ENCODE results near the gene LMAN1L. TPM values are rescaled to one million over a fixed set of nuclear protein-coding genes. Genes with fewer than 3 reads are reported as not detected.
A peak's percentile ranks its signal among the peaks of the same experiment; 100 is the strongest.

LMAN1L gene
- polyA plus RNA-seq, 1 donor: not detected

- no peak for DNase-seq (ENCODE audit: low read depth)
These were observed 44.5 kb downstream of the LMAN1L start for GRCh38 chr15:74857082-74857655.

- DNase-seq (ENCODE audit: low read depth): no peak
These were observed 45.2 kb downstream of the LMAN1L start for GRCh38 chr15:74857671-74858368.

DNA sequence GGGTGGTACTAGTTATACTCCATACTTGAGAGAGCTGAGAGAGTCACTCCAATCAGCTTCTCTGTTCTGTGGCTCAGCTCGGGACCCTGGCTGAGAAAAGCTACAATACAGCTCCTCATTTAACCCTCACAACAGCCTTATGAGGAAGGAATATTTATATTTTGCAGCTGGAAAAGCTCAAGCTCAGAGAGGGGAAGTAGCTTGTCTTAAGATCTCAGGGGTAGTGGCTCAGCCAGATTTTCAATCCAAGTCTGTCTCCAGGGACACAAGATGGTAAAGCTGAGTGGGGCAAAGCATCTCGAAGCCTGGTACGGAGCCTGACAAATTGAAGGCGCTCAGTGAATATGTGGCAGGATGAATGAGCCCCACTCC lies 45.7 kb downstream of the LMAN1L start:
- no peak for DNase-seq (ENCODE audit: low read depth)

- DNase-seq (ENCODE audit: low read depth): no peak
These were observed 50.8 kb downstream of the LMAN1L start for GRCh38 chr15:74863239-74864056.

DNA sequence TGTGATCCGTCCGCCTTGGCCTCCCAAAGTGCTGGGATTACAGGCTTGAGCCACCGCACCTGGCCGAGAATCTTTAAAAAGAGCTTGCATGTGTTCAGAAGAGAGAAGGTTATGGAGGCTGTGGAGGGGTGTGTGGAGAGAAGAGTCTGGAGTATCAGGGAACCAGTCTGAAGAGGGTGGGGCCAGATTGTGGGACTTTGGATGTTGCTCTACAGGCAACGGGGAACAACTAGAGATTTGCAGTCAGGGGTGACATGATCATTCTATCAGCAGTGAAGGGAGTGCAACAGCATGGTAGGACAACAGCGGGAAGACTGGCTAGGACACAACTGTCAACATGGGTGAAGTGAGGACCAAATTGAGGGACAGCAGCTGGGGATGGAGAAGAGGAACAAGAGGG lies 51.7 kb downstream of the LMAN1L start:
- no peak for DNase-seq (ENCODE audit: low read depth)

DNA sequence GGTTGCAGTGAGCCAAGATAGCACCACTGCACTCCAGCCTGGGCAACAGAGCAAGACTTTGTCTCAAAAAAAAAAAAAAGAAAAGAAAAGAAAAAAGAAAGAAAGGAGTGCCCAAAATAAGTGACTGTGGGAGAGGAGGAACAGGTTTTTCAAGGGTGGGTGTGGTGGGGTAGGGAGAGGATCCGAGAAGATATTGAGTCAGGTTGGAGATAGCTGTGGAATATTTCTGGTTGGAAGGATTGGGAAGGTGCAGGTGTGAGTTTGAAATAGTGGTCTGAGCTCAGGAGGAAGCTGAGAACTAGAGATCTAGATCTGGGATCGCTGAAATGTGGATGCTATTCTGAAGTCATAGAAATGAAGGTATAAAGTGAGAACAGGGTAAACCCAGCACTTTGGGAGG lies 52.7 kb downstream of the LMAN1L start:
- no peak for DNase-seq (ENCODE audit: low read depth)

DNA sequence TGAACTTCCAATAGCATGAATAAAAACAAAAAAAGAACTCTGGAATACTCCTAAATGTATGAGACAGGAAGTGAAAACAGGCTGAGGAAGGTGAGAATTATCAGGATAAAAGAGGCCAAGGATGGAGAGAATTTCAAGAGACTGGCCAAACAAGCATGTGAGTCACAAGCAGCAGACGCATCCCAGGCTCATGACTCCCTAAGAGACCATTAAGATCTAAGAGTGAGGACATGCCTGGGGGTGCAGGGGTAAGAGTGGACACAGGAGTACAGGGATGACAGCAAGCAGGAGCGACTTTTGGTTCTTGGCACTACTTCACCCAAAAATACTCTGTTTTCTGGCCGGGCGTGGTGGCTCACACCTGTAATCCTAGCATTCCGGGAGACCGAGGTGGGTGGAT lies 53.5 kb downstream of the LMAN1L start:
- no peak for DNase-seq (ENCODE audit: low read depth)

- DNase-seq (ENCODE audit: low read depth): no peak
These were observed 54.9 kb downstream of the LMAN1L start for GRCh38 chr15:74867466-74868038.

DNA sequence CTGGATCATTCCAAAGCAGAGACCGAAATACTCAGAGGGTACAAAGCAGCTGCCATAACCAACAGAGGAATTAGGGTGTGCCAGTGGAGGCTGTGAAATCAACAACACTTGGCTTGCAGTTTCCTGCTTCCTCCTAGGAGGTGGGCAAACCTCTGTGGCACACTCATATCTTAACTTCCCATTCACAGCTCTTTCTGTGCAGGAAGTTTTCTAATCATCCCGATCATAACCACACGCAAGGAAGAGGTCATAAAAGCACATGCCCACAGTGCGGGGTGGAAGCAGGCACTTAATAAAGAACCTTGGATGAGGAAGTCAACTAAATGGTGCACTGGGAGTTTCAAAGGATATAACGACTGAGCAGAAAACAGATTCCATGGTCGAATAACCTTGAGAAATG lies 55.4 kb downstream of the LMAN1L start:
- no peak for DNase-seq (ENCODE audit: low read depth)

- DNase-seq (ENCODE audit: low read depth): no peak
These were observed 56.7 kb downstream of the LMAN1L start for GRCh38 chr15:74869372-74869725.

GRCh38 chr15:74869726-74870407 lies 57.2 kb downstream of the LMAN1L start:
- DNase-seq (ENCODE audit: low read depth): no peak

- no peak for DNase-seq (ENCODE audit: low read depth)
These were observed 58.0 kb downstream of the LMAN1L start for GRCh38 chr15:74870436-74871215.

DNA sequence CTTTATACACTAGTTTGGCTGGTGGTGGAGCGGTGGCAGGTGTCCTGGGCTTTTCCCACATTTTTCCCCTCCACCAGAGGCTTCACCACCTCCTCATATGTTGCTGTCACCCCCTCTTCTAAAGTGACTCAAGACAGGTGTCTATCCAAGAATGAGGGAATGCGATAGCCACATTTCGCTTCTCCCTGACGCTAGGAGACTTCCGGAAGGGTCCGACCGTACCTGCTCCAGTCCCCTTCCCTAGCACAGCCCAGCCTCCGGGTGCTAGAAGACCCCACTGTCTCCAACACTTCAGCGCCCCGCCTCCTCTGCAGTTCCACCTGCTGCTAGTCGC lies 60.0 kb downstream of the LMAN1L start:
- DNase-seq (ENCODE audit: low read depth): no peak

DNA sequence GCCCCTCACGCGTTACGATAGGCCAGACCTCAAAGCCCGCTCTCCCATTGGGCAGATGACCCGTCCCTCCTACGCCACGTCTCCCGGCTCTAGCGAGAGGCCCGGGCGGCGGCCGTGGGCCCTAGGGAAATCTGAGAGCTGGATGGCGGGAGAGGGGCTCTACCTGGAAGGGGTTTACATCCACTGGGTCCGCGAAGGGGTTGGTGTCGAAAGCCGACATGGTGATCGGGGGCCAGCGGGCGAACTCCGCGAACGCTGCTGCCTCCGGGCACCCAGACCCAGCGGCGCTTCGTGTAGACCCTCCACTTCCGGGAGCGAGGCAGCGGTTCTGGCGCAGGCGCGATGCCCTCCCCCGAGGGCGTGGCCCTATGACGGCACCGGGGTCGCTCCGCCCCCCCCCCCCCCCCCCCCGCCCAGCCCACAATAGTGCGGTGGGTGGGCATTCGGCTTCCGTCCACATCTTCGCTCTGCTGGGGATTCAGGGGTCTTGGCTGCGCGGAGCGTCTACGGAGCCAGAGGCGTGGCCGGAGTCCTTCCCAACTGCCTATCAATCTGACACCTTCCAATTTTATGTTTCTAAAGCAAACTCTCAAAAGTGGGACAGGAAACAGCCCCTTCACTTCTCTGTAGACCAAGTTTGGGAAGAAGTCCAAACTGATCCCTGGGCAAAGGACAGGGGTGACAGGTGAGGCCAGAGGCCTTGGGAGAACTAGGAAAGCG lies 60.6 kb downstream of the LMAN1L start, which contains the start of gene SCAMP2:
TSS of gene SCAMP2 (minus strand) at position 330 of the 720 bp plus-strand sequence. CDS start at position 220, 110 bp downstream.
- peak; percentile 88 for DNase-seq (ENCODE audit: low read depth)

GRCh38 chr15:74873756-74874424 lies 61.3 kb downstream of the LMAN1L start:
- no peak for DNase-seq (ENCODE audit: low read depth)

Other genes with a start within 250 kb of the LMAN1L start
- 46.0 TPM for gene CLK3, start 197.0 kb upstream of the LMAN1L start, polyA plus RNA-seq (ENCODE audit: insufficient read length)
- gene EDC3, start 116.8 kb upstream of the LMAN1L start, polyA plus RNA-seq (ENCODE audit: insufficient read length): 23.7 TPM
- gene CYP1A1, start 87.3 kb upstream of the LMAN1L start, polyA plus RNA-seq (ENCODE audit: insufficient read length): not detected
- 0.10 TPM for gene CYP1A2, start 64.0 kb upstream of the LMAN1L start, polyA plus RNA-seq (ENCODE audit: insufficient read length)
- gene CSK, start 30.8 kb upstream of the LMAN1L start, polyA plus RNA-seq (ENCODE audit: insufficient read length): 31.7 TPM
- gene CPLX3, start 13.8 kb downstream of the LMAN1L start, polyA plus RNA-seq (ENCODE audit: insufficient read length): not detected
- 33.3 TPM for gene ULK3, start 30.3 kb downstream of the LMAN1L start, polyA plus RNA-seq (ENCODE audit: insufficient read length)
- 48.0 TPM for gene SCAMP2, start 60.5 kb downstream of the LMAN1L start, polyA plus RNA-seq (ENCODE audit: insufficient read length)
- 53.6 TPM for gene MPI, start 77.2 kb downstream of the LMAN1L start, polyA plus RNA-seq (ENCODE audit: insufficient read length)
- 50.0 TPM for gene FAM219B, start 94.0 kb downstream of the LMAN1L start, polyA plus RNA-seq (ENCODE audit: insufficient read length)
- 249 TPM for gene COX5A, start 125.2 kb downstream of the LMAN1L start, polyA plus RNA-seq (ENCODE audit: insufficient read length)
- 0.75 TPM for gene RPP25, start 143.9 kb downstream of the LMAN1L start, polyA plus RNA-seq (ENCODE audit: insufficient read length)
- 4.8 TPM for gene SCAMP5, start 182.7 kb downstream of the LMAN1L start, polyA plus RNA-seq (ENCODE audit: insufficient read length)
- gene PPCDC, start 210.8 kb downstream of the LMAN1L start, polyA plus RNA-seq (ENCODE audit: insufficient read length): 6.1 TPM

All from forelimb muscle (tissue), 1 donor.